ENCODE results near the gene GNB1L. TPM values are rescaled to one million over a fixed set of nuclear protein-coding genes. Genes with fewer than 3 reads are reported as not detected.
"Not testable (repeated sequence)": the region's sequence is repeated elsewhere in the genome, so short reads cannot be mapped to it uniquely, and the experiment has no call there.

Gene GNB1L
- polyA plus RNA-seq, 3 donors from 2014 or later = 19.1 to 30.6 (median 20.3) TPM

DNA sequence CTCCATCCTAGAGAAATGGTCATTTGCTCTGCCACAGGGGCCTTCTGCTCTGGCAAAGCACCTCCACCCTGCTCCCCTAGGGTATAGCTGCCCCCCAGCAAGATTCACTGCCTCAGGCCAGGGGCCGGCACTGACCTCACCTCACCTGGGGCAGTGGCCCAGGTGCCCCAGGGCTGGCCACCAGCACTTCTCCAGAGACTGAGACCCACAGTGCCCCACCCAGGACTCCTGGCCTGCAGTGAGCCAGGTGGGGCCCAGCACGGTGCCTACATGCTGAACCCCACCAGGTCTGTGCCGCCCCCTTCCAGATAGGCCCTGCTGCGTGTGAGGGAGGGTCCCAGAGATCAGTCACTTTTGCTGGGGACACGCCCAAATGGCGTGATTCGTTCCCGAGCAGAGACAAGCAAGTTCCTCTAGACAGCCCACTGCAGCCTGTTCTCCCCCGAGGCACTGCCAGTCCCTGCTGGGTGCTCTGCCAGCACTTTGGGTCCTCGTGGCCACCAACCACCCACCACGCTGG lies 10.8 kb downstream of the GNB1L start:
- Mint-ChIP-seq H3K36me3 (peaks cover 0 to 3% (median 0%) of the 10 kb centered on the region in 3 donors), H3K4me3 (no peak overlapping the region), H3K27me3 (ENCODE audit: low read depth in 3 of 3) (peaks cover 0 to 2% (median 0%) of the 10 kb centered on the region in 3 donors), H3K4me1 (peaks cover 0 to 10% of the 10 kb centered on the region in 2 donors), H3K9me3 (no peaks in the 10 kb centered on the region), H3K27ac (no peak overlapping the region)
- no peak for DNase-seq

DNA sequence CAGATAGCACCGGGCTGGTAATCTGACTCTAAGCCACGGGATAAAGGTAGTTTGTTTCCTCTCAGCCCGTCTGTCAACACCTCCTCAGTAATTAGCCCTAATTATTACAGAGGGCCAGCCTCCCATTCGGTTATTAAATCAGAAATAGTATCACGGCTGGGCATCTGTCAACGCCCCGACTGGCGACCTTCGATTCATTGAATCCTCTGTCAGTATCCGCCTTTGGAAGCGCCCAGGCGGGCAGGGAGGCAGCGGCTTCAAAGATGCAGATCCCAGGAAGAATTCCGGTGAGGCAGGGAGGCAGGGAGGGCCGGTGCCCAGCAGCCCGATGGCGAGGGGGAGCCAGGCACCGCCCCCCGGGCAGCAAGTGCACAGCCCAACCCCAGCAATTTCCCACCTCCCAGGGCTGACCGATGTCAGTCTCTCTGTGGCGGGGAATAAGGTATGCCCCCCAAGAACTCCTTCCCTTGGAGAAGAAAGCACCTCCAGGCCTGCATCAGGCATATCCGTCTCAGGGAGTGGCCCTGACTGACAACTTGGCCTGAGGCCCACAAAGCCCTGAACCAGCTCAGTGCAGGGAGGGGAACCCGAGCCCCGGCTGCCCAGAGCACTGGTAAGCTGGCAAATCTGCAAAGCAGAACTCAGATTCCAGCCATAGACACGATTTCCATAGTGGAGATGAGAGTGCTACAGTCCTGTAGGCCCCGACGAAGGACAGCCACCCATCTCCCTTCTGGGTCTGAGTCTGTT lies 11.4 kb downstream of the GNB1L start:
- Mint-ChIP-seq H3K9me3 (no peaks in the 10 kb centered on the region), H3K36me3 (peaks cover 0 to 3% (median 0%) of the 10 kb centered on the region in 3 donors), H3K4me3 (no peak overlapping the region), H3K4me1 (peaks cover 0 to 10% of the 10 kb centered on the region in 2 donors), H3K27me3 (ENCODE audit: low read depth in 3 of 3) (peaks cover 0 to 2% (median 0%) of the 10 kb centered on the region in 3 donors), H3K27ac (no peak overlapping the region)
- DNase-seq = no peak

DNA sequence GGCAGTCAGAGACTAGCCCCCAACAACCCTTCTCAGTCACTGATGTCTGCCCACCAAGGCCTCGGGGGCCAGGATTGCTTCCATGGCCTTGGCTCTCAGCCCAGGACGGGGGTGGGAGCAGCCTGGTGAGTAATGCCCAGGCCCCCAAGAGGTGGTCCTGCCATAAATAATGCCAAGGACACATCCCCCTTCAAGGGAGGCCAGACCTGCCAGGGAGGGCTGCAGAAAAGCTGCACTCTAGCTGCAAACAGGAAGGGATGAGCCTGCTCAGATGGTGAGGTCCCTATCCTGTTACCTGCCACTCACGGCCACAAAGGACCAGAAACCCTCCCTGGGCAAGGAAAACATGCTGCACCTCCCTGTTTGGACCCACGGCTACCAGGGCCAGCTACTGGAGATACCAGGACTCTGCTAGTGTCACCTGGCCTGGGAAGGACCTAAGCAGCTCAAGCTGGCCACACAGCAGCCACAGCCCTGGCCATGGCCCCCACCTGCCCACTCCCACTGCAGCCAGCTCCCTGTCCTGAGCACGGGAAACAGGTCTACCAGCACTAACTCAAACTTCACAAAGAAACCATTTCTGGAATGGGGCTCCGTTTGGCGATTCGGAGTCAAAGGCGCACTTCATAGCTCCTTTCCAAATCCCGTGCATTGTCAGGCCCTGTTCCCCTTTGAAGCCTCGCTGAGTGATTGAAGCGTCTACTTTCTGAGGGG lies 12.1 kb downstream of the GNB1L start:
- Mint-ChIP-seq H3K27me3 (ENCODE audit: low read depth in 3 of 3) (peaks cover 0 to 2% (median 0%) of the 10 kb centered on the region in 3 donors), H3K9me3 (no peaks in the 10 kb centered on the region), H3K4me1 (peaks cover 4 to 10% of the 10 kb centered on the region in 2 donors), H3K36me3 (peaks cover 0 to 3% (median 0%) of the 10 kb centered on the region in 3 donors), H3K27ac (no peak overlapping the region), H3K4me3 (no peak overlapping the region)
- DNase-seq = no peak

DNA sequence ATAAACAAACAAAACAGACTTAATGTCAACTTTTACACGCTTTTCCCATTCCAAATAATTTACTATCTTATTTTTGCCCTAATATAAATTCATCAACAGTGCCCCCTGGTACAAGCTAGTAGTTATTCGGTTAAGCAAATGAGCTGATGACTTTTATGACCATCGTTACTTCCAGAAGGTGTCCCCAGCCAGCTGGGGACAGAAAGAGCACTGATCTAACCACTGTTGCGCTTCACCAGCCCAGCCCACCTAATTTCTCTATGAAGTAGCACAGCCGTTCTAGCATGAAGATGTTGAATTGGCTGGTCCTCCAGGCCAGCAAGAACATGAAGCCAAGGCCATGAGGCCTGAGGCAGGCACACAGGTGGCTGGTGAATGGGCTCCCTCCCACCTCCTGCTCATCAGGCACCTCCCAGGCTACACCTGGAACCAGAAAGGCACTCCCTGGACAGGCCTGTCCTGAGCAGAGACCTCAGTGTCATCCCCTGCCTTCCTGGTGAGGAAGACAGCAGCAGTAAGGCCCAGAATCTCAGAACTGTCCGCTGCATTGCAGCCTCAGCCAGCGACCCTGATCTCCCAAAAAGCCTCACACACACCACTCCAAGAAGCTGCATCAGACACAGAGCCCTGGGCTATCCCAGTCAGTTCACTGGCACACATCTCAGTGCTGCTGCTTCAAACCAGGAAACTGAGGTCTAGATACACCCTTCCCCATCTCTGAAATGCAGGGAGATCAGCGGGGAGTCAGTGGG lies 12.9 kb downstream of the GNB1L start:
- DNase-seq = no peak
- H3K4me3 Mint-ChIP-seq = no peak overlapping the region
- H3K27me3 Mint-ChIP-seq (ENCODE audit: low read depth in 3 of 3) = peaks cover 0 to 2% (median 0%) of the 10 kb centered on the region in 3 donors
- no peak overlapping the region for H3K27ac Mint-ChIP-seq
- H3K36me3 Mint-ChIP-seq = peaks cover 0 to 3% (median 0%) of the 10 kb centered on the region in 3 donors
- H3K9me3 Mint-ChIP-seq = no peaks in the 10 kb centered on the region
- H3K4me1 Mint-ChIP-seq = peaks cover 6 to 10% of the 10 kb centered on the region in 2 donors

DNA sequence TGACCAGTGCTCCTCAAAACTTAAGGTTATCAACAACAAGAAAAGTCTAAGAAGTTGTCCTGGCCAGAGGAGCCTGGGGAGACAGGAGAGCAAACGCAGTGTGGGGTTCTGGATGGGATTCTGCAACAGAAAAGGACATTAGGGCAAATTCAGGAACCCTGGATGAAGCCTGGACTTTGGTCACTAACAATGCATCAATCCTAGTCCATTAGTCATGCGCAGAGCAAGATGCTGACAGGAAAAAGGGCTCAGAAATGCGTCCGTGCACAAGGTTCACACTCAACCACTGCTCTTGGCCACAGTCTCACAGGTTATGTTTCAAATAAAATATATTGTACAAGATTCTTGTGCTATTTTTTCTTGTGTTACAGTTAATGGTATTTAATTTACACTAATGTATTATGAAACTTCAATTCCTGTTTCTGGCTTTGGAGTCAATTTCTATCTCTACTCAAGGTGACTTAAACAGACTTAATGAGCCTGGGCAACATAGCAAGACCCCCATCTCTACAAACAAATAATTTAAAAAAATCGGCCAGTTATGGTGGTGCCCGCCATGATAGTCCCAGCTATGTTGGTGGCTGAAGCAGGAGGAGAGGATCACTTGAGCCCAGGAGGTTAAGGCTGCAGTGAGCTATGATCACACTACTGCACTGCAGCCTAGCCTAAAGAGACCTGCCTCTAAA lies 13.6 kb downstream of the GNB1L start:
- H3K27ac Mint-ChIP-seq = peak overlapping the region in 1 of 6 donors; percentile 6

DNA sequence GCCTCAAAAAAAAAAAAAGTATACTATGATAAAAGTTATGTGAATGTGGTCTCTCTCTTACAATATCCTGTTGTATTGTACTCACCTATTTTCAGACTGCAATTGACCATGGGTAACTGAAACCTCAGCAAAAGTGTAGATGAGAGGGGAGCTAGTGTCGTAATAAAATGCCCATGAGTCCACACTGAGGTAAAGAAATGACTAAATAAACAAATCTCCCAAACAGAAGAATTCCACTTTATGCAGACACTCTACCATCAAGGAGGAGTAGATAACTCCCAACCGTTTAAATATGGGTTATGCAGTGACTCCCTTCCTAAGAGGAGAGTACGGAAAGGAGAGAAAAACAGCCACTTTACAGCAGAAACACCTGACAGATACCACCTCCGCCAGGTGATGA lies 14.6 kb downstream of the GNB1L start:
- Mint-ChIP-seq H3K36me3 (no peaks in the 10 kb centered on the region), H3K27ac (peak overlapping the region in 1 of 6 donors; percentile 21), H3K4me3 (no peak overlapping the region), H3K27me3 (ENCODE audit: low read depth in 3 of 3) (peaks cover 0 to 2% (median 0%) of the 10 kb centered on the region in 3 donors), H3K9me3 (no peaks in the 10 kb centered on the region), H3K4me1 (peaks cover 6 to 9% of the 10 kb centered on the region in 2 donors)
- DNase-seq = no peak

More for the DNA sequence above, 13.6 kb downstream of the GNB1L start:
- Mint-ChIP-seq H3K9me3 (no peaks in the 10 kb centered on the region), H3K36me3 (peaks cover 0 to 3% (median 0%) of the 10 kb centered on the region in 3 donors), H3K4me3 (no peak overlapping the region), H3K27me3 (ENCODE audit: low read depth in 3 of 3) (peaks cover 0 to 2% (median 0%) of the 10 kb centered on the region in 3 donors), H3K4me1 (peaks cover 6 to 10% of the 10 kb centered on the region in 2 donors)
- no peak for DNase-seq

DNA sequence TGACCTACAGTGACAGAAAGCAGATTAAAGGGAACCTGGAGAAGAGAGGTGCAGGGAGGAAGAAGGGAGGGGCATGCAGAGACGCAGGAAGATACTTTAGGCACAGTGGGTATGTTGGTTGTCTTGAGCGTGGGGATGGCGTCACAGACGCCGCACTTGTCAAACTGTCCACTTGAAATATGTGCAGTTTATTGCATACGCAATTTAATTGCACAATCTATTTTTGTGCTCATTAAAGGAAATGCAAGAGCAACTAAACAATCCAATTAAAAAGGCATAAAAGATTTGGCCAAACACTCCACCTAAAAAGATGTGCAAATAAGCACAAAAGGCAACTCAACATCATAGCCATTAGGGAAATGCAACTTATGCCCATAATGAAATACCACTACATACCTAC lies 16.8 kb downstream of the GNB1L start:
- H3K4me3 Mint-ChIP-seq = no peak overlapping the region
- DNase-seq = no peak
- no peaks in the 10 kb centered on the region for H3K36me3 Mint-ChIP-seq
- no peaks in the 10 kb centered on the region for H3K27me3 Mint-ChIP-seq (ENCODE audit: low read depth in 3 of 3)
- H3K27ac Mint-ChIP-seq = no peak overlapping the region
- no peaks in the 10 kb centered on the region for H3K9me3 Mint-ChIP-seq
- H3K4me1 Mint-ChIP-seq = peaks cover 3 to 6% of the 10 kb centered on the region in 2 donors

DNA sequence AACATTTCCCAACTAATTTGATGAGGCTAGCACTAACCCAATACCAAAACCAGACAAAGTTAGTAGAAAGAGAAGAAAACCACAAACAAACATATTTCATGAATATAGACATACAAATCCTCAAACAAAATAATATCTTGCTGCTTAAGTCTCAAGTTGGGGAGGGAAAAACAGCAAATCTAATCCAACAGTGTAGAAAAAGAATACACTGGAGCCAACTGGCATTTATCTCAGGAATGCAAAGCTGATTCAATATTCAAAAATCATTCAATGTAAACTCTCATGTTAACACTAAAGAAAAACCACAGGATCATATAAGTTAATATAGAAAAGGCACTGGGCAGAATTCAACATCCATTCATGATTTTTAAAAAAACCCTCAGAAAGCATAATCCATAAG lies 18.2 kb downstream of the GNB1L start:
- H3K27me3 Mint-ChIP-seq (ENCODE audit: low read depth in 3 of 3) = no peaks in the 10 kb centered on the region
- H3K36me3 Mint-ChIP-seq = no peaks in the 10 kb centered on the region
- no peak for DNase-seq
- no peak overlapping the region for H3K4me3 Mint-ChIP-seq
- H3K4me1 Mint-ChIP-seq = peaks cover under 1 to 6% of the 10 kb centered on the region in 2 donors
- no peaks in the 10 kb centered on the region for H3K9me3 Mint-ChIP-seq
- H3K27ac Mint-ChIP-seq = no peak overlapping the region

DNA sequence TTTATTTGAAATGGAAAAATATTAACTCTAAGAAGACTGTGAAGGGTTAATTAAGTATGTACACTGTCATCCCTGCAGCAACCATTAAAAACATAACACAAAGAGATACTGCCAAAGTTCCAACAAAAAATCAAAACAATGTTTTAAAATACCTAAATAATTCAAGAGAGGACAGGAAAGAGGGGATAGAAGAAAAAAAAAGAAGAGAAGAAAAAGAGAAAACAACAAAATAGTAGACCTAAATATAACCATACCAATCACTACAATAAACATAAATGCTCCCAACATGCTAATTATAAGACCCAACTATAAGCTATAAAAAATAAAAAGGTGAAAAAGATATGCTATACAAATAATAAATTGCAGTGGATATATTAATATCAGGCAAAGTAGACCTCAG lies 20.1 kb downstream of the GNB1L start:
- Mint-ChIP-seq H3K4me3 (no peak overlapping the region), H3K27ac (no peak overlapping the region), H3K9me3 (no peaks in the 10 kb centered on the region), H3K36me3 (no peaks in the 10 kb centered on the region), H3K27me3 (ENCODE audit: low read depth in 3 of 3) (no peaks in the 10 kb centered on the region), H3K4me1 (peaks cover 0 to 6% of the 10 kb centered on the region in 2 donors)
- DNase-seq = no peak

DNA sequence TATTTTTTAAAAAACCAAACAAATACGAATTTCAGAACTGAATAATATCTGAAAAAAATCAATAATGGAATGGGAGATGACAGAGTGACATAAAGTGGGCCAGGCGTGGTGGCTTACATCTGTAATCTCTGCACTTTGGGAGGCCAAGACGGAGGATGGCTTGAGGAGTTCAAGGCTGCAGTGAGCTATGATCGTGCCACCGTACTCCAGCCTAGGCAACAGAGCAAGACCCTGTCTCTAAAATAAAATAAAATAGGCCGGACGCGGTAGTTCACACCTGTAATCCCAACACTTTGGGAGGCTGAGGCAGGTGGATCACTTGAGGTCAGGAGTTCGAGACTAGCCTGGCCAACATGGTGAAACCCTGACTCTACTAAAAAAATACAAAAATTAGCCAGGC lies 21.3 kb downstream of the GNB1L start:
- H3K27ac Mint-ChIP-seq; H3K9me3 Mint-ChIP-seq; H3K36me3 Mint-ChIP-seq; H3K4me3 Mint-ChIP-seq; H3K27me3 Mint-ChIP-seq (ENCODE audit: low read depth in 3 of 3); DNase-seq; H3K4me1 Mint-ChIP-seq: not testable (repeated sequence)

DNA sequence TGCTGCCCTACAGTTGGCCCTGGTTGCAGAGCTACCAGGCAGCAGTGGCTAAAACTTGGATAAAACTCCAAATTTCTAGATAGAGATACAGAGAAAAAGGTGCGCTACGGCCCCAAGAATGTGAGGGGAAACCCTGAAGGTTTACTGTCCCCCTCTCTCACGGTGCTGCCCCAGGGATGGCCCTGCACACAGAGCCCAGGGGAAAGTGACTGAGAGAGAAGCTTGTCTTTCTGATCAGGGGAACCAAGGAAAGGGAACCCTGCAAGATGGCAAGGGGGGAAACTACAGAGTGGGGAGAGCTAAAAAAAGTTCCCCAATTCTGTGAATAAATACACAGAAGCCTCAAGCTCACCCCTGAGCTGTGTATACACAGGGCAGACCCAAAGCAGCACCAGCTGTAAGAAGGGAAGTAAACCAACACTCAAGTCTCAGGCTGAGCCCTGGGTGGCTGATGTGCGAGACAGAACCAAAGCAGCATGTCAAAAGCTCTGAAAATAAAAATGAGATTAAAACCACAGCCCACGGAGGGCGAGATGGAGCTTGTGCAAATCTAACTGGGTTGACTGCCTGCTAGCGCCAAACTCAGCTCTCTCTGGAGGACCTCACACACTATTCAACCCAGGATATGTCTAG lies 22.1 kb downstream of the GNB1L start:
- Mint-ChIP-seq H3K4me3 (no peak overlapping the region), H3K36me3 (no peaks in the 10 kb centered on the region), H3K4me1 (peaks cover 0 to 2% of the 10 kb centered on the region in 2 donors), H3K27me3 (ENCODE audit: low read depth in 3 of 3) (no peaks in the 10 kb centered on the region), H3K27ac (no peak overlapping the region), H3K9me3 (no peaks in the 10 kb centered on the region)
- no peak for DNase-seq

DNA sequence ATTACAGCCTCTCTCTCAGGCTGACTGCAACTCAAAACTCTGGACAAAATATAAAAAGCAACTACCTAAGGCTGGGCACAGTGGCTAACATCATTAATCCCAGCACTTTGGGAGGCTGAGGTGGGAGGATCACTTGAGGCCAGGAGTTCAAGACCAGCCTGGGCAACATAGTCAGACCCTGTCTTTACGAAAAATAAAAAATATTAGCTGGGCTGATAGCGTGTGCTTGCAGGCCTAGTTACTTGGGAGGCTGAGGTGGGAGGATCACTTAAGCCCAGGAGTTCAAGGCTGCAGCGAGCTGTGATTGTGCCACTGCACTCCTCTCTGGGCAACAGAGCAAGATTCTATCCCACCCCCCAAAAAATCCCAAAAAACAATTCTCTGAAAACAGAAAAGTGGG lies 22.7 kb downstream of the GNB1L start:
- H3K27me3 Mint-ChIP-seq (ENCODE audit: low read depth in 3 of 3); H3K27ac Mint-ChIP-seq; DNase-seq; H3K4me1 Mint-ChIP-seq; H3K9me3 Mint-ChIP-seq; H3K4me3 Mint-ChIP-seq; H3K36me3 Mint-ChIP-seq: not testable (repeated sequence)

DNA sequence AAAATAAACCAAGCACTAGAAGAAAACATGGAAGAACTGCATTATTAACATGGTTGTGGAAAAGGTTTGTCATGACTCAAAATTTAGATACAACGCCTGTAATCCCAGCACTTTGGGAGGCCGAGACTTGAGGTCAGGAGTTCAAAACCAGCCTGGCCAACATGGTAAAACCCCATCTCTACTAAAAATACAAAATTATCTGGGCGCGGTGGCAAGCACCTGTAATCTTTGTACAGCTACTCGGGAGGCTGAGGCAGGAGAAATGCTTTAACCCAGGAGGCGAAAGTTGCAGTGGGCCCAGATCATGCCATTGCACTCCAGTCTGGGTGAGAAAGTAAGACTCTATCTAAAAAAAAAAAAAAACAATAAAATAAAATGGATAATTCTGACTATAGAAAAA lies 23.7 kb downstream of the GNB1L start:
- no peaks in the 10 kb centered on the region for H3K36me3 Mint-ChIP-seq
- no peak for DNase-seq
- H3K9me3 Mint-ChIP-seq = no peaks in the 10 kb centered on the region
- no peaks in the 10 kb centered on the region for H3K4me1 Mint-ChIP-seq
- no peaks in the 10 kb centered on the region for H3K27me3 Mint-ChIP-seq (ENCODE audit: low read depth in 3 of 3)
- no peak overlapping the region for H3K4me3 Mint-ChIP-seq
- no peak overlapping the region for H3K27ac Mint-ChIP-seq

Measured in immature natural killer cell (primary cell).